ENCODE measurements around the gene WWOX. TPM values are rescaled to one million over a fixed set of nuclear protein-coding genes. Genes with fewer than 3 reads are reported as not detected.

Gene WWOX
- polyA plus RNA-seq, 2 of the 4 experiments (the other 2 are of a cell fraction), result 16.0 to 17.2 TPM

GRCh38 chr16:78217276-78217675 lies 117.8 kb downstream of the WWOX start:
- TF ChIP-seq HOXA7 (CRISPR knock-in tag; IDR thresholded peaks at IDR 0.05), result no peak
- TF ChIP-seq NPAS2 (CRISPR knock-in tag; IDR thresholded peaks at IDR 0.05; ENCODE audit: borderline replicate concordance), result no peak
- no peak for TF ChIP-seq JUNB (IDR thresholded peaks at IDR 0.05)
- no peak for TF ChIP-seq REST (IDR thresholded peaks at IDR 0.05)
- TF ChIP-seq CBX2 (IDR thresholded peaks at IDR 0.05; ENCODE audit: borderline replicate concordance, low read depth), result no peak
- no peak for TF ChIP-seq BHLHE40 (IDR thresholded peaks at IDR 0.05; ENCODE audit: low read depth, low read length)
- no peak for TF ChIP-seq SREBF2 (IDR thresholded peaks at IDR 0.05)
- TF ChIP-seq MAFK (IDR thresholded peaks at IDR 0.05; ENCODE audit: partially characterized antibody), result no peak
- no peak for TF ChIP-seq BCL3 (IDR thresholded peaks at IDR 0.05)
- TF ChIP-seq ATOH8 (CRISPR knock-in tag; IDR thresholded peaks at IDR 0.05; ENCODE audit: low read depth), result no peak
- TF ChIP-seq EHF (CRISPR knock-in tag; IDR thresholded peaks at IDR 0.05), result no peak
- no peak for TF ChIP-seq USF2 (IDR thresholded peaks at IDR 0.05)
- TF ChIP-seq FOSB (CRISPR knock-in tag; IDR thresholded peaks at IDR 0.05), result no peak
- no peak for TF ChIP-seq CBX8 (IDR thresholded peaks at IDR 0.05)
- no peak for TF ChIP-seq POLR2A (IDR thresholded peaks at IDR 0.05; ENCODE audit: low read length)
- TF ChIP-seq SMC3 (IDR thresholded peaks at IDR 0.05), result no peak
- no peak for TF ChIP-seq HES2 (IDR thresholded peaks at IDR 0.05)
- TF ChIP-seq FOSL2 (IDR thresholded peaks at IDR 0.05), result no peak
- no peak for TF ChIP-seq FOSL2 (CRISPR knock-in tag; IDR thresholded peaks at IDR 0.05)
- 82% methylated on average over 7 of the region's 7 CpGs for WGBS (ENCODE audit: missing lambda C conversion rate)
- H3K9me3 ChIP-seq, result no peaks in the 10 kb centered on the region
- H3K27ac ChIP-seq, result no peak overlapping the region
- no peak overlapping the region for H3K4me3 ChIP-seq
- ChIA-PET POLR2A (no interaction called here), CTCF (no interaction called here)
- no peak for DNase-seq (ENCODE audit: low read depth in 1 of 2, low spot score in 1 of 2)
- H3K4me1 ChIP-seq, result no peaks in the 10 kb centered on the region
- ATAC-seq, result no peak
- H3K4me2 ChIP-seq, result no peak overlapping the region
- no peak for FAIRE-seq

GRCh38 chr16:78218279-78218678 lies 118.8 kb downstream of the WWOX start:
- H3K4me3 ChIP-seq, result no peak overlapping the region
- TF ChIP-seq RARB (CRISPR knock-in tag; IDR thresholded peaks at IDR 0.05), result no peak
- TF ChIP-seq HOXA7 (CRISPR knock-in tag; IDR thresholded peaks at IDR 0.05), result no peak
- no peak for TF ChIP-seq CHD4 (IDR thresholded peaks at IDR 0.05; ENCODE audit: borderline replicate concordance)
- no peak for TF ChIP-seq RCOR1 (IDR thresholded peaks at IDR 0.05; ENCODE audit: low read depth, low read length)
- no peak for TF ChIP-seq MAFK (IDR thresholded peaks at IDR 0.05; ENCODE audit: partially characterized antibody)
- TF ChIP-seq JUNB (IDR thresholded peaks at IDR 0.05), result no peak
- no peak for TF ChIP-seq NPAS2 (CRISPR knock-in tag; IDR thresholded peaks at IDR 0.05; ENCODE audit: borderline replicate concordance)
- no peak for TF ChIP-seq SREBF2 (IDR thresholded peaks at IDR 0.05)
- no peak for TF ChIP-seq SMC3 (IDR thresholded peaks at IDR 0.05)
- no peak for TF ChIP-seq CTCF (IDR thresholded peaks at IDR 0.05)
- DNase-seq (ENCODE audit: low read depth in 1 of 2, low spot score in 1 of 2), result no peak
- ChIA-PET POLR2A (no interaction called here), CTCF (interaction anchor here (0.7 kb wide), 1 partner anchor 85 kb away, joined by 3 read pairs; no protein-coding TSS in a partner anchor)
- H3K4me2 ChIP-seq, result no peak overlapping the region
- H3K4me1 ChIP-seq, result no peaks in the 10 kb centered on the region
- no peak for FAIRE-seq
- no peaks in the 10 kb centered on the region for H3K9me3 ChIP-seq
- 81% methylated on average over 4 of the region's 4 CpGs for WGBS (ENCODE audit: missing lambda C conversion rate)
- no peak overlapping the region for H3K27ac ChIP-seq
- ATAC-seq, result no peak
